CD14-positive monocyte (primary cell): Measurements from ENCODE around the gene DCC. TPM values are rescaled to one million over a fixed set of nuclear protein-coding genes. Genes with fewer than 3 reads are reported as not detected.

Experiments used
- DNase-seq, 3 donors: peaks; one replicate each; pipeline ENCODE4 v3.0.0-alpha.2; 2011 to 2022
- H2AFZ ChIP-seq: 2 replicates; pipeline ENCODE4 v1.6.0; 2012; ENCODE audit warnings: mild to moderate bottlenecking, low read depth, low read length, inconsistent platforms; ENCODE audit not compliant: insufficient read depth, poor library complexity, severe bottlenecking
- H3K27ac ChIP-seq, 2 donors: 1 replicate in 1 of 2; 2 replicates in 1 of 2; pipeline ENCODE4 v1.5.1; 2012 to 2013; ENCODE audit warnings: low read length in 2 of 2, control low read depth in 1 of 2, inconsistent platforms in 1 of 2, low read depth in 1 of 2, mild to moderate bottlenecking in 1 of 2
- H3K27me3 ChIP-seq, 2 donors: one replicate each; pipeline versions ENCODE4 v1.6.0 to v1.6.1; 2011 to 2013; ENCODE audit warnings: low read length in 2 of 2; ENCODE audit not compliant: control insufficient read depth in 2 of 2, insufficient read depth in 2 of 2
- H3K36me3 ChIP-seq, 2 donors: replicated peaks in 1 of 2; 1 replicate in 1 of 2; 2 replicates in 1 of 2; pipeline versions ENCODE4 v1.5.1 to v1.6.1; 2012 to 2013; ENCODE audit warnings: low read length in 2 of 2, control low read depth in 1 of 2, inconsistent platforms in 1 of 2, mild to moderate bottlenecking in 1 of 2; ENCODE audit not compliant: insufficient read depth in 2 of 2, control insufficient read depth in 1 of 2
- H3K4me1 ChIP-seq, 2 donors: 1 replicate in 1 of 2; 2 replicates in 1 of 2; pipeline versions ENCODE4 v1.5.1 to v1.6.1; 2012 to 2013; ENCODE audit warnings: low read length in 2 of 2, control low read depth in 1 of 2, inconsistent platforms in 1 of 2, mild to moderate bottlenecking in 1 of 2, moderate library complexity in 1 of 2; ENCODE audit not compliant: insufficient read depth in 2 of 2, control insufficient read depth in 1 of 2
- H3K4me2 ChIP-seq: replicated peaks from 2 replicates; pipeline ENCODE3; 2012; ENCODE audit warnings: low read length, moderate library complexity, mild to moderate bottlenecking; ENCODE audit not compliant: poor library complexity, severe bottlenecking; ENCODE audit errors: extremely low read depth
- H3K4me3 ChIP-seq, 3 experiments: fragments of 200-600 bp in 1 of 3; sonication (generic) in 1 of 3; replicated peaks in 1 of 3; 1 replicate in 2 of 3; 2 replicates in 1 of 3; pipeline ENCODE4 v1.5.1; 2011 to 2013; ENCODE audit warnings: low read length in 3 of 3, mild to moderate bottlenecking in 3 of 3, control low read depth in 2 of 3, low read depth in 2 of 3, inconsistent platforms in 1 of 3, moderate library complexity in 1 of 3
- H3K79me2 ChIP-seq: 2 replicates; pipeline ENCODE4 v1.6.0; 2012; ENCODE audit warnings: mild to moderate bottlenecking, control low read depth, inconsistent platforms, low read length, moderate library complexity; ENCODE audit not compliant: insufficient read depth
- H3K9ac ChIP-seq: 2 replicates; pipeline ENCODE4 v1.6.0; 2017; ENCODE audit warnings: low read length, mild to moderate bottlenecking; ENCODE audit not compliant: insufficient read depth, poor library complexity, severe bottlenecking
- H3K9me3 ChIP-seq, 2 donors: replicated peaks in 1 of 2; 1 replicate in 1 of 2; 2 replicates in 1 of 2; pipeline versions ENCODE4 v1.5.1 to v1.6.1; 2012 to 2013; ENCODE audit warnings: low read length in 2 of 2, control low read depth in 1 of 2; ENCODE audit not compliant: control insufficient read depth in 1 of 2, insufficient read depth in 1 of 2
- H4K20me1 ChIP-seq: 2 replicates; pipeline ENCODE4 v1.6.0; 2012; ENCODE audit warnings: mild to moderate bottlenecking, low read length, control low read depth, moderate library complexity; ENCODE audit not compliant: insufficient read depth
- H3K27ac Mint-ChIP-seq, 7 donors: one replicate each; pipeline ENCODE4 v1.8.0; 2020; ENCODE audit warnings: mild to moderate bottlenecking in 7 of 7, mixed read lengths in 7 of 7, moderate library complexity in 6 of 7, inconsistent platforms in 2 of 7
- H3K27me3 Mint-ChIP-seq, 3 donors: one replicate each; pipeline ENCODE4 v1.8.0; 2021 to 2022; ENCODE audit warnings: low read depth in 3 of 3, mild to moderate bottlenecking in 3 of 3, mixed read lengths in 3 of 3, moderate library complexity in 3 of 3, inconsistent platforms in 1 of 3
- H3K36me3 Mint-ChIP-seq, 2 donors: one replicate each; pipeline ENCODE4 v1.8.0; 2020; ENCODE audit warnings: mixed read lengths in 2 of 2, inconsistent platforms in 1 of 2, mild to moderate bottlenecking in 1 of 2
- H3K4me1 Mint-ChIP-seq: one replicate; pipeline ENCODE4 v1.8.0; 2020; ENCODE audit warnings: mild to moderate bottlenecking, mixed read lengths
- H3K4me3 Mint-ChIP-seq, 2 donors: one replicate each; pipeline ENCODE4 v1.8.0; 2020; ENCODE audit warnings: mild to moderate bottlenecking in 2 of 2, mixed read lengths in 2 of 2, moderate library complexity in 1 of 2
- H3K9me3 Mint-ChIP-seq, 7 donors: one replicate each; pipeline ENCODE4 v1.8.0; 2020 to 2022; ENCODE audit warnings: mixed read lengths in 7 of 7, mild to moderate bottlenecking in 6 of 7, moderate library complexity in 6 of 7, inconsistent platforms in 2 of 7
- CTCF ChIP-seq: fragments of 200-600 bp; IDR thresholded peaks from one replicate; pipeline ENCODE4 v1.8.0; 2022; ENCODE audit warnings: antibody characterized with exemption, mild to moderate bottlenecking
- WGBS: methylation state at CpG from one replicate; pipeline ENCODE4 v1.1.5; 2013; ENCODE audit warnings: missing lambda C conversion rate; ENCODE audit not compliant: insufficient coverage; 5-methylcytosine and 5-hydroxymethylcytosine counted together
- intact Hi-C, 2 donors: fragments of 100-400 bp; cut with micrococcal nuclease; formaldehyde crosslinking; loops; one replicate each; pipeline versions ENCODE4 v1.15.0 to v1.15.1; 2023
- polyA plus RNA-seq, 3 donors: library from polyadenylated mRNA; depleted of rRNA in 1 of 3; unstranded in 2 of 3; stranded (reverse) in 1 of 3; fragments of 300-500 nt in 2 of 3; fragments of >200 nt in 1 of 3; fragmentation: Illumina TruSeq in 2 of 3; gene quantifications; 1 replicate in 2 of 3; 2 replicates in 1 of 3; pipeline ENCODE4 v1.2.3, GENCODE V29; 2012 to 2021

The DCC gene
- polyA plus RNA-seq, 3 donors, result not detected

- no peak for TF ChIP-seq CTCF
- H3K27ac ChIP-seq, result no peak overlapping the region
- H2AFZ ChIP-seq, result no peak overlapping the region
- H3K4me1 ChIP-seq, result no peaks in the 10 kb centered on the region
- H3K27me3 ChIP-seq, result no peaks in the 10 kb centered on the region
- no peak overlapping the region for H3K4me3 ChIP-seq
- H3K4me2 ChIP-seq, result no peak overlapping the region
- Mint-ChIP-seq H3K9me3 (peaks cover 0 to 2% (median 0%) of the 10 kb centered on the region in 7 donors), H3K36me3 (no peaks in the 10 kb centered on the region), H3K4me1 (no peaks in the 10 kb centered on the region), H3K27ac (no peak overlapping the region), H3K27me3 (no peaks in the 10 kb centered on the region), H3K4me3 (no peak overlapping the region)
- H3K9me3 ChIP-seq, result no peaks in the 10 kb centered on the region
- no peaks in the 10 kb centered on the region for H3K36me3 ChIP-seq
- no peaks in the 10 kb centered on the region for H3K79me2 ChIP-seq
- intact Hi-C loops, result no loop called here
- no peak overlapping the region for H3K9ac ChIP-seq
- DNase-seq, result no peak
- H4K20me1 ChIP-seq, result no peaks in the 10 kb centered on the region
These were observed 46.3 kb downstream of the DCC start for GRCh38 chr18:52386306-52386705.

GRCh38 chr18:52387175-52387574 is 47.2 kb downstream of the DCC start:
- H3K4me3 ChIP-seq, result no peak overlapping the region
- DNase-seq, result no peak
- no peak overlapping the region for H3K4me2 ChIP-seq
- no peaks in the 10 kb centered on the region for H3K36me3 Mint-ChIP-seq
- intact Hi-C loops, result no loop called here
- H3K27me3 ChIP-seq, result no peaks in the 10 kb centered on the region
- WGBS, result 75% methylated on average over 3 of the region's 3 CpGs
- H4K20me1 ChIP-seq, result no peaks in the 10 kb centered on the region
- H3K27ac Mint-ChIP-seq, result no peak overlapping the region
- no peaks in the 10 kb centered on the region for H3K27me3 Mint-ChIP-seq
- no peak overlapping the region for H3K9ac ChIP-seq
- H3K27ac ChIP-seq, result no peak overlapping the region
- no peak overlapping the region for H3K4me3 Mint-ChIP-seq
- H3K4me1 ChIP-seq, result no peaks in the 10 kb centered on the region
- no peaks in the 10 kb centered on the region for H3K9me3 ChIP-seq
- no peak for TF ChIP-seq CTCF
- H3K79me2 ChIP-seq, result no peaks in the 10 kb centered on the region
- no peaks in the 10 kb centered on the region for H3K4me1 Mint-ChIP-seq
- peaks cover 0 to 2% (median 0%) of the 10 kb centered on the region in 7 donors for H3K9me3 Mint-ChIP-seq
- no peak overlapping the region for H2AFZ ChIP-seq
- no peaks in the 10 kb centered on the region for H3K36me3 ChIP-seq
